Dendritic cell treated with granulocyte-macrophage colony-stimulating factor and Interleukin-4, amounts not matched to agents 40 ng/mL and 50 ng/mL, for 4 days (primary cell): Measurements from ENCODE around the gene CCR5AS.

Experiments used
- H3K27ac Mint-ChIP-seq: one replicate; pipeline ENCODE4 v1.8.0; 2022; ENCODE audit warnings: mild to moderate bottlenecking, mixed read lengths
- H3K27me3 Mint-ChIP-seq: one replicate; pipeline ENCODE4 v1.8.0; 2022; ENCODE audit warnings: mild to moderate bottlenecking, mixed read lengths
- H3K36me3 Mint-ChIP-seq: one replicate; pipeline ENCODE4 v1.8.0; 2022; ENCODE audit warnings: low read depth, mixed read lengths
- H3K4me1 Mint-ChIP-seq: one replicate; pipeline ENCODE4 v1.8.0; 2022; ENCODE audit warnings: low read depth, mixed read lengths
- H3K4me3 Mint-ChIP-seq: one replicate; pipeline ENCODE4 v1.8.0; 2022; ENCODE audit warnings: mild to moderate bottlenecking, moderate library complexity, mixed read lengths
- H3K9me3 Mint-ChIP-seq: one replicate; pipeline ENCODE4 v1.8.0; 2022; ENCODE audit warnings: mixed read lengths
- intact Hi-C: fragments of 100-400 bp; cut with micrococcal nuclease; formaldehyde crosslinking; loops from one replicate; pipeline ENCODE4 v1.15.0; 2022

Gene CCR5AS

DNA sequence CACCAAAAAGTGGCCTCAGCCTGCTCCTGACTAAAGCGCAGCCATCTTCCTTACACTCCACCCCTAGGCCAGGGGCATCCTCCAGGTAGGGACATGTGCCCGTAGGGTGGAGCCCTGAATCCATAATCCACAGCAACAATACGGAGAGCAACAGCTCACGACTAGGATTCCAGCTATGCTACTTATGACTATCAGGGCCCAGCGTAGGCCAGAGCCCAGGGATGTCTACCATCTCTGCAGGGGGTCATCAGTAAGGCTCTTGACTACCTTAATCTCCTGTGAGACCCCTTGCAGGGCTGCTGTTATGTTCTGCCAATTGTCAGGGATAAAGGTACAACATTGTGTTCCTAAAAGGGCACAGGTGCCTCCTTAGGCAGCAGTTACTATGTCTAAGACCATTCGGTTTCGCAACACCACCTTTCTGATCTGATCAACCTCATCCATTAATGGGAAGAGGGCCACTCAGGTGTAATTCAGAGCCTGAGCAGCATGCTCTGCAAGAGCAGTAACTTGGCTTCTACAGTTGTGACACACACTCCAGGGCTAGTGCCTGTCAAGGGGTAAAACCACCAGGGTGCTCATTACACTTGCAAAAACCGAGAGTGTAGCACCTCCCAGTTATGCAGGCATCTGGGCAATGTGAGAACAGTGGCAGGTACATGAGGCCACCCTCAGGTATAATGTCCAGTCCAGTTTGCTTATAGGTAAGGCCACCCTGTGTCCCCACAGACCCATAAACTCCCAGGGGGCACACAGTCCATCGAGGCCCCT lies 11.2 kb upstream of the CCR5AS start:
- intact Hi-C loops, result no loop called here
- H3K36me3 Mint-ChIP-seq, result no peaks in the 10 kb centered on the region

GRCh38 chr3:46416811-46417510 lies 10.1 kb upstream of the CCR5AS start:
- H3K4me3 Mint-ChIP-seq, result no peak overlapping the region

More for the DNA sequence above, 11.2 kb upstream of the CCR5AS start:
- Mint-ChIP-seq H3K27ac (no peak overlapping the region), H3K4me1 (peaks cover 32% of the 10 kb centered on the region), H3K9me3 (no peaks in the 10 kb centered on the region), H3K4me3 (no peak overlapping the region), H3K27me3 (no peaks in the 10 kb centered on the region)

GRCh38 chr3:46416125-46416810 lies 9.4 kb upstream of the CCR5AS start:
- no peaks in the 10 kb centered on the region for H3K36me3 Mint-ChIP-seq

More at GRCh38 chr3:46416811-46417510, 10.1 kb upstream of the CCR5AS start:
- no peak overlapping the region for H3K27ac Mint-ChIP-seq
- intact Hi-C loops, result no loop called here
- H3K36me3 Mint-ChIP-seq, result no peaks in the 10 kb centered on the region
- no peaks in the 10 kb centered on the region for H3K9me3 Mint-ChIP-seq
- H3K27me3 Mint-ChIP-seq, result no peaks in the 10 kb centered on the region
- peaks cover 41% of the 10 kb centered on the region for H3K4me1 Mint-ChIP-seq

DNA sequence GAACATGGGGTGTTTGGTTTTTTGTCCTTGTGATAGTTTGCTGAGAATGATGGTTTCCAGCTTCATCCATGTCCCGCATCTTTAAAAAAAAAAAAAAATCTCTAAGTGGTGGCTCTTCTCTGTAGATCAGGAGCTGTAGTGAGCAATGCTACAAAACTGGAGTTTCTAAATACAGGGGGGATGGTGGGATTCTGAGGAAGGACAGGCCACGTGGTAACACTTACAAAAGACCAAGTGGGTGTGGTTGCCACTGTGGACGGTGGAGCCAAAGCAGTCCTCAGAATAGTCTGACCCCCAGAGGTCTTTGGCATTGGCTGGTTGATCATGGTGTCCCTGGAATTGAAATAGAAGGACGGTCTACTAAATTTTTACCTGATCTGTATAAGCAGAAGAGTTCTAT lies 7.9 kb upstream of the CCR5AS start:
- Mint-ChIP-seq H3K4me3 (no peak overlapping the region), H3K9me3 (no peaks in the 10 kb centered on the region), H3K27me3 (no peaks in the 10 kb centered on the region), H3K4me1 (peaks cover 56% of the 10 kb centered on the region), H3K27ac (no peak overlapping the region), H3K36me3 (peaks cover 5% of the 10 kb centered on the region)
- intact Hi-C loops, result no loop called here

More at GRCh38 chr3:46416125-46416810, 9.4 kb upstream of the CCR5AS start:
- H3K27ac Mint-ChIP-seq, result no peak overlapping the region
- H3K4me1 Mint-ChIP-seq, result peaks cover 42% of the 10 kb centered on the region
- no peaks in the 10 kb centered on the region for H3K9me3 Mint-ChIP-seq
- intact Hi-C loops, result no loop called here
- no peaks in the 10 kb centered on the region for H3K27me3 Mint-ChIP-seq
- H3K4me3 Mint-ChIP-seq, result no peak overlapping the region

DNA sequence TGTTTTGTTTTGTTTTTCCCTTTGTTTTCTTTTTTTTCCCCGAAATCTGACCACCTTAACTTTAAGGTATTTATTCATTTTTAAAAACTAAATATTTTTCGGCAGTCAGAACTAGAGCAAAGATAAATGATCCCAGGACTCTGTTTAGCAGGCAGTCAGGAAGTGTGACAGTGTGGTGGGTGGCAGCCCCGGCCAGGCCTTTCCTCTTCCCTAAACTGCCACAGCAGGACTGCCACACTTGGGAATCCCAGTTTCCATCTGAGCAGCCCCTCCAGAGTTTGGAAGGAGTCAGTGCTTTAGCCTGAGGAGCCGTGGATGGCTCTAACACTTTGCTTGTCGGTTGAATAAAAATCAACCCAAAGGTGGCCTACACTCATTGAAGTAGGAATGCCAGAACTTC lies 7.1 kb upstream of the CCR5AS start:
- Mint-ChIP-seq H3K4me1 (peaks cover 64% of the 10 kb centered on the region), H3K9me3 (no peaks in the 10 kb centered on the region), H3K27me3 (no peaks in the 10 kb centered on the region), H3K27ac (no peak overlapping the region), H3K36me3 (peaks cover 6% of the 10 kb centered on the region), H3K4me3 (no peak overlapping the region)
- intact Hi-C loops, result no loop called here

- Mint-ChIP-seq H3K4me1 (peaks cover 75% of the 10 kb centered on the region), H3K27ac (no peak overlapping the region), H3K27me3 (no peaks in the 10 kb centered on the region), H3K4me3 (no peak overlapping the region), H3K36me3 (peaks cover 6% of the 10 kb centered on the region), H3K9me3 (no peaks in the 10 kb centered on the region)
- intact Hi-C loops, result no loop called here
Measured at GRCh38 chr3:46412786-46413298, 6.0 kb upstream of the CCR5AS start.

DNA sequence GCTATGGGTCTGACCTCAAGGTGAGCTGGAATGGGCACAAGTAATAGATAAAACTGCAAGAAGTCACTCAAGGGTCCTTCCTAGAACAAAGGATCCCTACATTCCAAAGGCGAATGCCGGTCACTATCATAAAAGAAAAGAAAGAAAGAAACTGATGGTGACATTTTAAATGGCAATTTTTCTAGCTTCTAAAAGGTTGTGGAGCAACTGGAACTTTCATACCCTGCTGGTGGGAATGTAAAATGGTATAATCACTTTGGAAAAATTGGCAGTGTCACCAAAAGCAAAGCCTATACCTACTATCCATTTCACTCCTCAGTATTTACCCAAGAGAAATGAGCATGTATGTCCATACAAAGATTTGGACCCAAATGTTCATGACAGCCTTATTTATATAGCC lies 4.4 kb upstream of the CCR5AS start:
- H3K36me3 Mint-ChIP-seq, result peaks cover 6% of the 10 kb centered on the region
- H3K27me3 Mint-ChIP-seq, result no peaks in the 10 kb centered on the region
- H3K27ac Mint-ChIP-seq, result peak overlapping the region; percentile 5
- no peaks in the 10 kb centered on the region for H3K9me3 Mint-ChIP-seq
- H3K4me1 Mint-ChIP-seq, result peaks cover 82% of the 10 kb centered on the region
- intact Hi-C loops, result no loop called here
- H3K4me3 Mint-ChIP-seq, result no peak overlapping the region

- Mint-ChIP-seq H3K4me1 (peaks cover 82% of the 10 kb centered on the region), H3K36me3 (peaks cover 6% of the 10 kb centered on the region), H3K9me3 (no peaks in the 10 kb centered on the region), H3K4me3 (no peak overlapping the region), H3K27ac (peak overlapping the region; percentile 5), H3K27me3 (no peaks in the 10 kb centered on the region)
- intact Hi-C loops, result no loop called here
Measured at GRCh38 chr3:46410669-46411068, 3.8 kb upstream of the CCR5AS start.

GRCh38 chr3:46409739-46410489 lies 3.0 kb upstream of the CCR5AS start:
- intact Hi-C loops, result no loop called here

DNA sequence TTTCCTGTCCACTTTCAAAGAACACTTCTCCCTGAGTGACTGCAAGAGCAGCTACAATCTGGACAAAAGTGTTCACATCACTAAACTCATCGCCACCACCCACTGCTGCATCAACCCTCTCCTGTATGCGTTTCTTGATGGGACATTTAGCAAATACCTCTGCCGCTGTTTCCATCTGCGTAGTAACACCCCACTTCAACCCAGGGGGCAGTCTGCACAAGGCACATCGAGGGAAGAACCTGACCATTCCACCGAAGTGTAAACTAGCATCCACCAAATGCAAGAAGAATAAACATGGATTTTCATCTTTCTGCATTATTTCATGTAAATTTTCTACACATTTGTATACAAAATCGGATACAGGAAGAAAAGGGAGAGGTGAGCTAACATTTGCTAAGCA lies 2.0 kb upstream of the CCR5AS start:
- no peak overlapping the region for H3K27ac Mint-ChIP-seq
- intact Hi-C loops, result no loop called here
- H3K4me3 Mint-ChIP-seq, result no peak overlapping the region
- peaks cover 6% of the 10 kb centered on the region for H3K36me3 Mint-ChIP-seq
- H3K27me3 Mint-ChIP-seq, result no peaks in the 10 kb centered on the region
- no peaks in the 10 kb centered on the region for H3K9me3 Mint-ChIP-seq
- peaks cover 83% of the 10 kb centered on the region for H3K4me1 Mint-ChIP-seq

More at GRCh38 chr3:46409739-46410489, 3.0 kb upstream of the CCR5AS start:
- Mint-ChIP-seq H3K4me1 (peaks cover 85% of the 10 kb centered on the region), H3K4me3 (no peak overlapping the region), H3K9me3 (no peaks in the 10 kb centered on the region), H3K36me3 (peaks cover 6% of the 10 kb centered on the region), H3K27me3 (no peaks in the 10 kb centered on the region), H3K27ac (peak overlapping the region; percentile 31)

- Mint-ChIP-seq H3K9me3 (no peaks in the 10 kb centered on the region), H3K27ac (peak overlapping the region; percentile 95), H3K36me3 (peaks cover 6% of the 10 kb centered on the region), H3K4me3 (peak overlapping the region; percentile 84), H3K4me1 (peaks cover 82% of the 10 kb centered on the region), H3K27me3 (no peaks in the 10 kb centered on the region)
- intact Hi-C loops, result loop anchor here (2.0 kb wide), 1 partner anchor 319 kb away; no protein-coding TSS in a partner anchor
Measured at GRCh38 chr3:46407970-46408369, 1.1 kb upstream of the CCR5AS start.

GRCh38 chr3:46406443-46406787 lies 451 bp downstream of the CCR5AS start:
- Mint-ChIP-seq H3K27me3 (no peaks in the 10 kb centered on the region), H3K27ac (peak overlapping the region; percentile 95), H3K36me3 (peaks cover 6% of the 10 kb centered on the region), H3K4me3 (peak overlapping the region; percentile 84), H3K4me1 (peaks cover 74% of the 10 kb centered on the region), H3K9me3 (no peaks in the 10 kb centered on the region)
- intact Hi-C loops, result loop anchor here (2.0 kb wide), 1 partner anchor 318 kb away; no protein-coding TSS in a partner anchor

DNA sequence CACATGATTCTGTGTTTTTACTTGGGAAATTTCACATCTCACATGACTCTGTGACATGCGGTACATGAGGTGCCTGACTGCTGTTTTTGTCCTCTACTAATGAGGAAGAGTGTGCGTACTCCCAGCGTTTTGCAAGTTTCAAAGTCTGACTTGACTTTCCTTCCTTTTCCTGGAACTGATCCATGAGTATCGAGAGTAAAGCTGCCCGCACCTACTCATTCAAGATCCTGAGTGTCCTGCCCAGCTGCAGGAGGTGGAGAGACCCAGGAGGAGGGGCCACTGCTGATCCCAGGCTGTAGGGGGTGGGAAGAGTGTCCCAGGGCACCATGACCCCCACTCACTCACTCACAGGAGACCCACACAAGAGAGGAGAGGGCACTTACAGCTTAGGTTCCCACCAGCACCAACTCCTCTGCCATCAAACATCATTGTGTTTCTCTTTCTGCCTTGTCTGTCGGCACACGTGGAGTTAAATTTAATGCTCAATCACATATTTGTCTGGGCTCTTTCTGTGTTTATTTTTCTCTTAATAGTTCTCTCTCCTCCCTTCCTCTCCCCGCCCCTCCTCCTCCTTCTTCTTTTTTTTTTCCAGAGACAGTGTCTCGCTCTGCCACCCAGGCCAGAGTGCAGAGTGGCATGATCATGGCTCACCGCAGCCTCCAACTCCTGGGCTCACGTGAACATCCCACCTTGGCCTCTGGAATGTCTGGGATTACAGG lies 1.4 kb downstream of the CCR5AS start:
- peak overlapping the region; percentile 95 for H3K27ac Mint-ChIP-seq
- H3K27me3 Mint-ChIP-seq, result no peaks in the 10 kb centered on the region
- no peaks in the 10 kb centered on the region for H3K9me3 Mint-ChIP-seq
- intact Hi-C loops, result loop anchor here (2.0 kb wide), 1 partner anchor 317 kb away; no protein-coding TSS in a partner anchor
- H3K4me3 Mint-ChIP-seq, result peak overlapping the region; percentile 84
- H3K4me1 Mint-ChIP-seq, result peaks cover 65% of the 10 kb centered on the region
- peaks cover 6% of the 10 kb centered on the region for H3K36me3 Mint-ChIP-seq
